ENCODE measurements around the gene PI4KB.

Gene PI4KB

GRCh38 chr1:151369302-151369610 lies 42.0 kb upstream of the PI4KB start:
- no peak for TF ChIP-seq CTCF (conservative IDR thresholded peaks at IDR 0.05)
- H3K27ac ChIP-seq = 0 out of 2 replicates have a peak overlapping the region, but pooled peaks have one; percentile 86

DNA sequence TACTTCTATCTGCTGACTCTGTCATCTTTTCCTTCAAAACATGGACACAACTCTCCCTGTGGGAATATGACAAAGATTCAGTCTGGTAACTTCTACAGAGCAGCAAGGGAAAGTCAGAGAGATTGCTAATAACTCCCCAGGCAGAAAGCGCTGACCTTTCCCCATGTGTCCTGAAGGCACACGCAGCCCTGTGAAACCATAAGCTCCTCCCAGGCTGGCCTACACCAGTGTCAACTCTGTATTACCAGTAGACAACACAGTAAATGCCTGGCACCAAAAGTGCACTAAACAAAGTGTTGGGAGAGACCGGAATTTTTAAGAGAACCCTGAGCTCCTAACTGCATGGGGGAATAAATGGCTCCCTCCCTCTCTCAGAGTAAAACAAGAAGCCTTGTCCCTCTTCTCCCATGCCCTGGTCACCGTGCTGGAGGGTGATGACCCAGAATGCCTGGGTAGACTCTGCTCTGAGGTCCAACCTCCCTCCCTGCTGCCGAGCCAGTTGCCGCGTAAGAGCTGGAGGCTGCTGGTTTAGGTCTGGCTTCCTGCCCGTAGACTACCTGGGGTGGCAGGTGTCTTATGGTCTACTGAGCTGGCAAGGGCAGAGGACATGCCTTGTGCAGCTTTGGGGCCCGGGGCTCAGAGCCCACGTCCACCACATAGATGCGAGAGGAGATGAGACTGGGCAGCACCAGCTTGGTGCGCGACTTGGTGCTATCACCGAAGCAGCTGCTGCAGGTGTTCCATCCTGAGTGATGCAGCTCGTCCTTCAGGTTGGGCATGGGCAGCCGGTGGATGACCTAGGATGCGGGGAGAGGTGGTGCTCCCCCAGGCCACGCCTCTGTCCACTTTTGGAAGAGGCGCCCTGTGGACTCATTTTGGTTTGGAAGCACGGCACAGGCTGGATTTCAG lies 41.4 kb upstream of the PI4KB start:
- TF ChIP-seq CTCF (conservative IDR thresholded peaks at IDR 0.05) = no peak

GRCh38 chr1:151367658-151368392 lies 40.6 kb upstream of the PI4KB start:
- no peak for TF ChIP-seq CTCF (conservative IDR thresholded peaks at IDR 0.05)
- H3K27ac ChIP-seq = no peak overlapping the region

More for the DNA sequence above, 41.4 kb upstream of the PI4KB start:
- no peak overlapping the region for H3K27ac ChIP-seq

DNA sequence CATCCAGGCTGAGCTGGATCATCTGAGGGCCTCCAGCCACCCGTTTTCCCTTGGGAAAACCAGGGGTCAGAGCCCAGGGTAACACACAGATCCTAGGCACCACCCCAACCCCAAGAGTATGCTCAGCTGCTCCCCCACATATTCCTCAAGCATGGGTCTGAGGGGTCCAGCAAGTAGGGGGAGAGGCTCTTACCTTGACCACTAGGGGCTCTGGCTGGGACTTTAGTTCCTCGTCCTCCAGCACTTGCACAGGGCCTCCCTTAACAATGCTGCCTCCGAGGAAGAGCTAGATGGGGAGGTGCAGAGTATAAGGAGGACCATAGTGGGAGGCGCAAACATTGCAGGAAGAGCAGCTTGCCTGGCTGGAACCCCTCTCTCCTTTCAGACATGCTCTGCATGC lies 37.8 kb upstream of the PI4KB start:
- H3K27ac ChIP-seq = no peak overlapping the region
- no peak for TF ChIP-seq CTCF (conservative IDR thresholded peaks at IDR 0.05)

- H3K27ac ChIP-seq = no peak overlapping the region
- no peak for TF ChIP-seq CTCF (conservative IDR thresholded peaks at IDR 0.05)
Measured at GRCh38 chr1:151362308-151363155, 35.3 kb upstream of the PI4KB start.

GRCh38 chr1:151361883-151362282 lies 34.7 kb upstream of the PI4KB start:
- TF ChIP-seq CTCF (conservative IDR thresholded peaks at IDR 0.05) = no peak
- no peak overlapping the region for H3K27ac ChIP-seq

GRCh38 chr1:151356696-151357095 lies 29.5 kb upstream of the PI4KB start:
- TF ChIP-seq CTCF (conservative IDR thresholded peaks at IDR 0.05) = no peak
- no peak overlapping the region for H3K27ac ChIP-seq
